Measurements from ENCODE around the gene FGD2.

GRCh38 chr6:36980876-36981619 lies 24.4 kb upstream of the FGD2 start:
- TF ChIP-seq GATA3 (IDR thresholded peaks at IDR 0.05; ENCODE audit: low read depth, low read length) = no peak
- no peak for TF ChIP-seq GATA2 (IDR thresholded peaks at IDR 0.05; ENCODE audit: low read depth, low read length)
